ENCODE data around the gene TLX1.

The TLX1 gene

GRCh38 chr10:101133489-101134298, 2.6 kb downstream of the TLX1 start:
- DNase-seq, result no peak

DNA sequence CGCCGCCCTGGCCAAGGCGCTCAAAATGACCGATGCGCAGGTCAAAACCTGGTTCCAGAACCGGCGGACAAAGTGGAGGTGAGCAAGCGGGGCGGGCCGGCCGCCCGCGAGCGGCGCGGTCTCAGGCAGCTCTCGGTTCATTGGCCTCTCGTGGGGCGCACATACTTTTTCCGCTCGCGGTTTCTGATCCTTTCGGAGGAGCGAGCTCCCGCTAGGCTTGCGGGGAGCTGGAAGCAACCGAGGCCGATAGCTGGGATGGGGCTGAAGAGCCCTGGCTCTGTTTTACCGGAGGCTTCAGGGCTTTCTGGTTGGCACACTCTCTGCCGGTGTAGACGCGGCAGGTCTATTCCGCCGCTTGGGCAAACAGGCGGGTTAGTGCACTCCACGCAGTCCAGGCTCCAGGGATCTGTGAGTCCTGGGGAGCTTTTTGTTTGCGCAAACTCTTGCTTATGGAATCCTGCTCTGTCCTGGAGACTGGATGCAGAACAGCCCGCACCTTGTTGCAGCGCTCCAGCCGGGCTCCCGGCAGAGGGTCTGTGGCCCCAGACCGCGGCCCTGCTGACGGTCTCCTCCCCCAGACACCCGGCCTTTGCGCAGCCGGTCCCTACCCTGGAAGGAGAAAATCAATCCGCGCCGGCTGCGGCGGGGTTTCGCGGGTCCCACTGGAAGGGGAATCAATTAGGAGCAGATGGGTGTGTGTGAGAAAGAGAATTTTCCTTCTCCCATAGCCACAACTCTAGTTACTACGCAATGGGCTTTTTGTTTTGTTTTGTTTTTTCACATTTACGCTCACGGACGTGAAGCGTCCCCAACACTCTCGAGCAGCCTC, 3.4 kb downstream of the TLX1 start:
- no peak for DNase-seq

DNA sequence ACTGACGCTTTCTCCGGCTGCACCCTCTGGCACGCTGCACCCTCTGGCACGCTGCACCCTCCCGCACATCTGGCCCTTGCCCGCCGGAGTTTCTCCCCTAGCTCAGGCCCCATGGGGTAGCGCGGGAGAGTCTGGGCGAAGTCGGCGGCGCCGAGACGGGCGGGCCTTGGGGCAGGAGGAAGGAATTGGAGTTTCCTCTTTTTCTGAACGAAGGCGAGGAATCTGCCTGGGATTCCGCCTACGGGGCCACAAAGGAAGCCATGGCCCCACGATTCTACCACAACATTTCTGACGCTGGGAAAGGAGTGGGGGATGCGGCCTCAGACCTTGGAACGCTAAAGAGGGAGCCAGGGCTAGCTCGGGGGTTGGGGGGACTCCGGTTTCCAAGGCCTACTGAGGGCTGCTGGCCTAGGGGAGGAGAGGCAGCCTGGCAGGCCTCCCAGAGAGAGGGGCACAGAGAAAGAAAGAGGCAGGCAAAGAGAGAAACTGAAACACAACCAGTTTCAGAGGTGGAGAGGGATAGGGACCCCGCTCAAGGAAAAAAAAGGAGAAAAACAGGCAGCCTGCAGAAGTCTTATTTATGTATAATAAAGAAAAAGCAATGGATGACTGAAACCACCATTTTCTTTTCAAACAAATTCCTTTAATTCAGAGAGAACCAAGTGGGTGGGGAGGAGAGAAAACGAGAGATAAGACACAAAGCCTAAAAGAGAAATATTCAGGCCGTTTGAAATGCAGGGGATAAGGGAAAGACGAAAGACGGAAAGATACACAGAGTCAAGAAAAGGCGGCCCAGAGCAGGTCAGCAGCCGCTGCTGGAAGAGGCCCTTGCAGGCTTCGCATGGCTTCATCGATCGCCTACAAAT, 4.3 kb downstream of the TLX1 start:
- no peak for DNase-seq

DNA sequence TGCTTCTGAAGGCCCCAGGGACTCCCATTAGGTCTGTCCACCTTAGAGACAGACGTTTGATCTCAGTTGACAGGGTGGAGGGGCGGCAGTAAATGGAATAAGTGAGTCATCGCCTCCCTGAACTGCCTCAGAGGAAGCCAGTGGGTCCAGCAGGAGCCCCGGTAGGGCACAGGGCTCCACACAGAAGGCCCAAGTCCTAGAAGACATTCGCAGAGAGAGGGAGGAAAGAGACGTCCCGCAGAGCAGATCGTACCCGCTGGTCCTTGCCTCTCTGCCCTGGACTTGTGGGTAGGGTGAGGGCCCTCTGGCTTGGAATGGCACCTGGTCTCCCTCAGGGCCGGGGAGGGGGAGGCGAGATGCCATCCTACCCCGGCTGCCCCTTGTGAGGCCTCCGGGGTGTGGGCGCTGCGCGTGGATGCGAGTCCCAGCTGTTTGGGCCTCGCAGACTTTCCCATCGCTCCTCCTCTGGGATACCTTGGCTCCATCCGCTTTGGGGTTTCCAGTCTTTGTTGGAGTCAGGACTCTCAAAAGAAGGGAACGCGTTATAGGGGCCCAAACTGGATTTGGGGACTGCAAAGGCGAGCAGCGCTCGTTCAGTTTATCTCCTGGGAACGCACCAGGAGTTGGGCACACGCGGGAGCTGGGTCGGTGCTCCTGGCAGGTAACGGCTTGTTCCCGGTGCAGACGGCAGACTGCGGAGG, 5.1 kb downstream of the TLX1 start:
- DNase-seq, result no peak

DNA sequence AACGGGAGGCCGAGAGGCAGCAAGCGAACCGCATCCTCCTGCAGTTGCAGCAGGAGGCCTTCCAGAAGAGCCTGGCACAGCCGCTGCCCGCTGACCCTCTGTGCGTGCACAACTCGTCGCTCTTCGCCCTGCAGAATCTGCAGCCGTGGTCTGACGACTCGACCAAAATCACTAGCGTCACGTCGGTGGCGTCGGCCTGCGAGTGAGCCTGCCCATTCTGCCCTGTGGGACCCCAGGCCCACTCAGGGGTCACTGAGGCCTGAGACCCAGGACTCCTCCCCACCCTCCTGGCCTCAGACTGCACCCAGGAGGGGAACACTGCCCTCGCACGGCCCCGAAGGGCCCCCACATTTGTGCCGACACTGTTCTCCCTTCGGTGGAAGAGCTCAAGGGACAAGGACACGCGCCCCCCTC, 5.6 kb downstream of the TLX1 start:
- no peak for DNase-seq

DNA sequence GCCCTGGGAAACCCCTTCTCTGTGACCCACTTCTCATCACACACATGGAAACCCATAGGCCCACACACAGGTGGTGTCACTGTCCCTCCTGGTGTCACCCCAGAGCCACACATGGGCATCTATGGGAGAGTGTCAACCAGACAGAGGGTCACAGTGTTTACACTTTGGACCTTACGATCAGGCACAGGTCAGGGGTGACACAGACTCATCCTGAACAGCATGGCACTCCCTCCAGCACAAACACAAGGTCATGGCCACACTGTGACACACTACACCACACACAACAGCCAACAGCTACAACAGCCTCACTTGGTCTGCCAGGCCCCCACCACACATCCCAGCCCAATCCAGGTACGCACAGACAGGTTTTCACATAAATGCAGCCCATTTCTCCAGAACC, 6.2 kb downstream of the TLX1 start:
- no peak for DNase-seq

DNA sequence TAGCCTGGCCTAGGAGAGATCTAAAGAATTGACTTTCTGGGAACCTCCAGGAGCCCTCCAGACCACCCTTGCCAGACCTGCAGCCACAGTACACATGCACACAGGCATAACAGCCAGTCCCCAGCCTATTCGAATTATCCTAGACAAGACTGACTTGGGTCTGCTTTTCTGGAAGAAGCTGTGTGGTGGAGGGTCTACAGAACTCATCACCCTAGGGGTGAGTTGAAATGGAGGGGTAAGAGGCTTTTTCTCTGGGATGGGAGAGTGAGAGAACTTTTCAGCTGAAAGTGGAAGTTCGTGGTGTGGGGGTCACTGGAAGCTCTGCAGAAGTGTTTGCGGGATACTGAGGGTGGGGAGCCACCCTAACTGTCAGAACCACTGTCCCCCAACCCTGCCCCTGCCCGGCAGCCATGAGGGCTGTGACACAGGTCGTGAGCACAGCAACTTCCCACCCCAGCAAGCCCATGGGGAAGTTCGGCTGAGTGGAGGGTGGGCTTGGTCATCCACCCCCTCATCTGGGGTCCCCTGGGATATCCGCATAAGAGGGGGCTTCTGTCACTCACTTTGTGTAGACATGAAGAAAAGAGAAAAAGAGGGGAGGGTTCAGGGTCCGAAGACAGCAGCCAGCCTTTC, 7.8 kb downstream of the TLX1 start:
- DNase-seq, result no peak

DNA sequence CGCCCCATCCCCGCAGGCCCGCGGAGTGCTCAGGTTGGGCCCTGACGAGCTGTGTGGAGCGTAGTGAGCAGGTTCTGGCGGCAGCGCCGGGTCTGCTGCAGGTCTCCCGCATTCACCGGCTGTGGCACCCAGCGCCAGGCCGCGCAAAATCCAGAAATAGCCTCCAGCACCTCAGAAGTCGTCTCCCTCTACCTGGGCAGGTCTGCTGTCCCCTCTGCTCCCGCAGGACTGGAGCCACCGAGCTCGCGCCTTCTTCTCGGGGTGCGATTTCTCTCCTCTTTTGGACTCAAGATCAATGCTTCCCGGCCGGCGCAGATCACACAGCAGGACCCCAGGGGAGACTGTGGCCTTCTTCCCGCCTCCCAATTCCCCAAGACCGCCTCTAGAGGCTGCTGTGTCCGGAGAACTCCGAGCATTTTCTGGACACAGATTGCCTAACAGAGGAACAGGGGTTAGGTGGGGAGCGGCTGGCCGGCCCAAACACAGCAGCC, 8.4 kb downstream of the TLX1 start:
- DNase-seq, result no peak

DNA sequence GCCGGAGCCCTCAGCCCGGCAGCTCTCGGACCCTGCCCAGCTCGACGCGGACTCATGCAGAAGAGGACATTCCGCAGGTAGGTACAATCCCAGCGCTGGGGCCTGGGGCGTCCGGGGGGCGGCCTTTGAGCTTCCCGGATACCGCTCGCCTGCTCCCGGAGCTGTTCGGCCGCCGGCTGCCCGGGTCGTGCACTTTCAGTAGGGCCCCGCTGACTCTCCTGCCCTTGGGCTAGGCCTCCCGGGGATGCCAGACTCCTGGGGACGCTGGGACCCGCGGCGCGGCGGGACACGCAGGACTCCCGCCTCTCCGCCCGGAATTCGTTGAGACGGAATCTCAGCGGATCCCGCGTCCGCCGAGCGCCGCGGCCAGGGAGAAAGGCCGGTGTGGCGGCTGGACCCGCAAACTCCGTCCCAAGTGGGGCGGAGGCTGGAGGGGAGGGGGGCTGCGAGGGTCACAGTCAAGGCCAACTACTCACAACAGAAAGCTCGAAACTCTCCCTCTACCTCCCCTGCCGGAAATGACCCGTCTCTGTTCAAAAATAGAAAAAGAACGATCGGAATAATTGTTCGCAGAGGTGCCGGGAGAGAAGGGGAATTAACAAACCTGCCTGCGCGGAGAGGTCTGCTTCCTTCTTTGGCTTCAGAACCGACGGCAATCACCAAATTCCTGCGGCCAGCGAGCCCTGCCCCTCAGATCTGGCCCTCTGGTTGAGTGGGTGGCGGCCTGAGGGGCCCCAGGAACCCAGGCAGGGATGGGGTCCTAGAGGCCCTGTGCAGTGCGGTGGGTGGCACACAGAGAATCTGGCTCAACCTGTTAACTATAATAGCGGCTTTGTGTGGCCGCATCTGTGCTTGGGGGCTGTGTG, 9.2 kb downstream of the TLX1 start:
- DNase-seq, result no peak

GRCh38 chr10:101140950-101141615, 10.0 kb downstream of the TLX1 start:
- no peak for DNase-seq

- DNase-seq, result peak in 53 of 56 donors; percentile 7 to 86 (median 51)
Measured at GRCh38 chr10:101141616-101142532, 10.8 kb downstream of the TLX1 start.

DNA sequence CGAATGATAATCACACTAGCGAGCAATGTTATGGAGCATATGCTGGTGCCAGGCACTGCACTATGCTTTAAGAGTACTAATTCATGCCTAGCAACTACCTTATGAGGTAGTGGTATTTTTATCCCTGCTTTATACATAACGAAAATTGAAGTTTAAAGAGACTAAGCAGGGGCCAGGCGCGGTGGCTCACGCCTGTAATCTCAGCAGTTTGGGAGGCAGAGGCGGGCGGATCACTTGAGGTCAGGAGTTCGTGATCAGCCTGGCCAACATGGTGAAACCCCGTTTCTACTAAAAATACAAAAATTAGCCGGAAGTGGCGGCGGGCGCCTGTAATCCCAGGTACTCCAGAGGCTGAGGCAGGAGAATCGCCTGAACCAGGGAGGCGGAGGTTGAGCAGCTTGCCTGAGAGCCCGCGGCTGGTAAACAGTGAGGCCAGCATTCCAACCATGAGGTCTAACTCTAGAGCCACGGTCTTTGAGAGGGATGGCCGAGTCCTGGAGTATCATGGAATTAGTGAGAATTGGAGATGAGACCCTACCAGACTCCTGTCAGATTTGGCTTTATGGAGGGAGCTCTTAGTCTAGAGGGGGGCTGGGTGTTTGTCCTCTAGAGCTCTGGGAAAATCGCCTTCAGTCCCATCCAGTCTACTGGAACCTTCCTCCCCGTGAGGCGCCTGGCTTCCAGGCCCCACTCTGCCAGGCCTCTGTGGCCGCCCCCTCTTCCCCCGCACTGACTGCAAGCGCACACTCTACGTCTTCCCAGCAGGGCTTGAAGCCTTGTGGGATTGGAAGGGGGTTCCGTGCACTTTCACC, 11.6 kb downstream of the TLX1 start:
- DNase-seq, result no peak

- DNase-seq, result no peak
Measured at GRCh38 chr10:101143345-101143630, 12.2 kb downstream of the TLX1 start.

DNA sequence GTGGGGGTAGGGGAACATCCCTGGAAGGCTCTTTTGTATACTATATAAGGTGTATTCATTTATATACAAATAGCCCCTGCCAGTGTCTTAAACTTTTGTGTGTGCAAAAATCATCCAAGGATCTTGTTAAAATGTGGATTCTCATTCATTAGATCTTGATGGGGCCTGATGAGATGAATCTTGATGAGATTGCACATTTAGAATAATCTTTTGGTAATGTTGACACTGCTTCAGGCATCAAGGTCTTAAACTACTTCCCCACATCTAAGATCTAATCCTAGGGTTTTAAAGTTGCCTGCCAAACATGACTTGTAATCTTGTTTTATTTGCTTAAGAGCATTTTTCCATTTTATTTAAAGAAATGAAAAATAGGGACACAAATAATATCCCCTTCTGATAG, 13.0 kb downstream of the TLX1 start:
- DNase-seq, result no peak

DNA sequence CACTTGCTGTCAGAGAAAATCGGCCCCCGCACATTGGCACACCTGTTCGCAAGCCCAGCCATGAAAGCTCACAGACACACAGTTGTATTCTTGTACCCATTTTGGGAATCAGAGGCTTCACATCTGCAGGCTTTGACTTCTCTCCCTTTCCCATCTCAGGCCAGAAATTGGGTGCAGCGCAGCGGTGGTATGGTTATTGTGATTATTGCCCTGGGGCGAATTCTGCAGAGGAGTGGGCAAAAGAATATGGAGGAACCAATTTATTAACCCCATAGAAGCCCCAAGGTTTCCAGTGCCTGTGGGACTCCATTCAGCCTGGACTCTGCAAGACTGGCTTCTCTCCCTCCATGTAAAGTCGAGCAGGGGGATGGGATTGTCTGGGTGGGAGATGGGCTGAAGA, 14.0 kb downstream of the TLX1 start:
- no peak for DNase-seq

DNA sequence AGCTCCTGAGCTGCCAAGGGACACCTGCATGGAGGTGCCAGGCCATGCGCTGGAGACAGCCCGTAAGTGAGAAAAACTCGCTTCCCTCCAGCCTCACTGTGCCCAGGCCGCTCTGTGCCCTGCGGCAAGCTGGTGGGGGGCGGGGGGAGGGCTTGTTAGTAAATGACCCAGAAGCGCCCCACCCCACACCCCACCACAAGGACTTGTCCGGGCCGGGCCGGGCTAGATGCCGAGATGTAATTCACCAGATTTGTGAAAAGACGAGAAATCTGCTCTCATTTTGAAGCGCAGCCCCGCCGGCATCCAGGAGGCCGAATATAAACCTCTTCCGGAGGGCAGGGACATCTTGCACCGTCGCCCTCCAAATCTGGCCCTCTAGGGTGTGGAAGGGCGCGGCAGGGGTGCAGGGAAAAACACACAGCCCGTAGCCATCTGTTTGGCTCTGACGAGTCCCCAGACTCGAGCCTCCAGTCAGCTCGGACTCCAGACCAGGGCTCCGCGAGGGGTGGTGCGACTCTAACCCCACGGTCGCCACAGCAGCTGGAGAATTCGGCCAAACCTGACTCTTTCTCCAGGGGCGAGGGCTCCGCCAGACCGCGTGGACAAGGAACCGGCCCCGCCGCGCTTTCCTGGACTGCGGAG, 14.8 kb downstream of the TLX1 start:
- DNase-seq, result no peak
